Activated naive CD8-positive, alpha-beta T cell (primary cell): ENCODE measurements around the gene SLC44A1.

Experiments used
- H3K27ac Mint-ChIP-seq: one replicate; pipeline ENCODE4 v1.8.0; 2021; ENCODE audit warnings: mixed read lengths
- H3K27me3 Mint-ChIP-seq: one replicate; pipeline ENCODE4 v1.8.0; 2021; ENCODE audit warnings: mixed read lengths
- H3K36me3 Mint-ChIP-seq: one replicate; pipeline ENCODE4 v1.8.0; 2021; ENCODE audit warnings: mixed read lengths
- H3K4me1 Mint-ChIP-seq: one replicate; pipeline ENCODE4 v1.8.0; 2021; ENCODE audit warnings: low read depth, mixed read lengths
- H3K4me3 Mint-ChIP-seq: one replicate; pipeline ENCODE4 v1.8.0; 2021; ENCODE audit warnings: mild to moderate bottlenecking, mixed read lengths
- H3K9me3 Mint-ChIP-seq: one replicate; pipeline ENCODE4 v1.8.0; 2021; ENCODE audit warnings: low read depth, mixed read lengths

Gene SLC44A1

DNA sequence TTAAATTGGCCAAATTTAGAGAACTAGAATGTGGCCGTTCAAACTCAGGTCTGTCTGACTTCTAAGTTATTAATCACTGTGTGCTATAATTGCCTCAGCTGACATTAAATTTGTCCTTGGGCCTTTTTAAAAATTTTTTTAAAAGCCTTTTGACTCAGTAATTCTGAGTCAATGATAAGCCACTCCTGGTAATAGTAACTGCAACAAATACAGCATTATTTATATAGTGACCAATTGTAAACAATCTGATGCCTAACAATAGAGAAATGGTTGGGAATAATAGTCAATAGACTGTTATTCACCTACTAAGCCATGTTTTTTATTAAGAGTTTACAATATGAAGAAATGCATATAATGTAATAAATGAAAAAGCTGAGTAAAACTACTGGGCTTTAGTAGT lies 132.4 kb downstream of the SLC44A1 start:
- Mint-ChIP-seq H3K9me3 (no peaks in the 10 kb centered on the region), H3K27ac (no peak overlapping the region), H3K4me3 (no peak overlapping the region), H3K36me3 (peaks cover 6% of the 10 kb centered on the region), H3K27me3 (no peaks in the 10 kb centered on the region), H3K4me1 (no peaks in the 10 kb centered on the region)

DNA sequence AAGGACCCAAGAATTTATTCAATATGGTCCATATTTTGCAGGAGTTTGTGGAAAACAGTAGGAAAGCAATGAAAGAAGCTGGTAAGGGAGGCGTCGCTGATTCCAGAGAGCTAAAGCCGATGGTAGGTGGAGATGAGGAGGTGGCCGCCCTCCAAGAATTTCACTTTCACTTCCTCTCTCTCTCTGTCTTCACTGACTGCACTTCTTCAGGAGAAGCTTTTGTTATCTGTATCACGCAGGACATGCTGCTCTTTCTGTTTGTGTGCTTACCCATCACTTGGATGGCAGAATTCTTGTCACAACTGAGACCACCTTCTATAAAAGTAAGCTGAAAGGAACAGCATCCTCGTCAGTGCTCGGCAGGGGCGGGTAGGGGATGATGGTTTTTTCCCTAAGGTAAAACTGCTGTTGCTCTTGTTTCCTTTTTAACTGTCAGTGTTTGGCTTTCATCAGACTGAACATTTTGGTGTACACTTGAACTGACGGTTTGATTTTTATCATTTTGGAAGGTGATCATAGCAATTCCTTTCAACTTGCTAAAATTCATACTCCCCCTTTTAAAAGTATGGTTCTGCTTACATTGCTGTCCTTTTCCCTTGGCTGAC lies 141.0 kb downstream of the SLC44A1 start:
- peaks cover 19% of the 10 kb centered on the region for H3K4me1 Mint-ChIP-seq
- H3K9me3 Mint-ChIP-seq: no peaks in the 10 kb centered on the region
- H3K27ac Mint-ChIP-seq: peak overlapping the region; percentile 83
- H3K4me3 Mint-ChIP-seq: peak overlapping the region; percentile 92
- no peaks in the 10 kb centered on the region for H3K27me3 Mint-ChIP-seq
- H3K36me3 Mint-ChIP-seq: peaks cover 4% of the 10 kb centered on the region

DNA sequence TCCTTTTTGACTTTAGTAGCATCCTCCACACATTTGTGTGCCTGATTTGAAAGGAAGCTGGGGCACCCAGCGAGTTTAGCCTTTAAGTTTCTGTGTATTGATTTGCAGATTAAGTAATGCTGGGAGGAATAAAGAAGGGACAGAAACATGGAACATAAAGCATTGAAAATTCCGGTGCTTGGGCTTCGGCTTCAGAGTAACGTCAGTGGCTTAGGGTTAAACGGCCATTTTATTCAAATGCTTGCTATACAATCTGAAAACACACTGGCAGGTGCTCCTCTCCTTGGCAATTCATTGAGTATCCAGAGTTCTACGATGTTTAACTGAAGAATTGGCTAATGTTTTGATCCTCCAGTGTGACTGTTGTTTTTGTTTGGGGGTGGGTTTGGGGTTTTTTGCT lies 145.3 kb downstream of the SLC44A1 start:
- H3K27ac Mint-ChIP-seq: no peak overlapping the region
- peaks cover 6% of the 10 kb centered on the region for H3K27me3 Mint-ChIP-seq
- H3K36me3 Mint-ChIP-seq: peaks cover 7% of the 10 kb centered on the region

DNA sequence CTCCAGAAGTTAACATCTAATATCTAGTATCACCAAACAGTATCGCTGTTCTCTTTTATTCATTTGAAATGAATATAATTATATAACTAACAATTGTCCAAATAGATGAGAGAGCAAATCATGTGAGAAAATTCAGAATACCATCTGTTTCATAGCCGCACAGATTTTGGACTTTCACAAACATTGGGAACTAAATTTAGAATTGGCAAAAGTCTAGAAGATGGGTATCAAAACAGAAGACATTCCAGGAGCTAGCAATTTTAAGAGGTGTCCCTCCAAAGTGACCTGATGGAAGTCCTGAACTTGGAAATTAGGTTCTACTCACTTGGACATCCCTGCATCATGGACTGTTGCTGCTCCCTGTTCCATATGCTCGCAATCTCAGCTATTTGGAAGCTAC lies 146.4 kb downstream of the SLC44A1 start:
- peaks cover 6% of the 10 kb centered on the region for H3K27me3 Mint-ChIP-seq
- H3K36me3 Mint-ChIP-seq: peaks cover 7% of the 10 kb centered on the region
- peaks cover 5% of the 10 kb centered on the region for H3K4me1 Mint-ChIP-seq
- H3K27ac Mint-ChIP-seq: no peak overlapping the region
- no peak overlapping the region for H3K4me3 Mint-ChIP-seq
- H3K9me3 Mint-ChIP-seq: no peaks in the 10 kb centered on the region

More for the DNA sequence above, 145.3 kb downstream of the SLC44A1 start:
- Mint-ChIP-seq H3K9me3 (no peaks in the 10 kb centered on the region), H3K4me3 (no peak overlapping the region), H3K4me1 (peaks cover 15% of the 10 kb centered on the region)

DNA sequence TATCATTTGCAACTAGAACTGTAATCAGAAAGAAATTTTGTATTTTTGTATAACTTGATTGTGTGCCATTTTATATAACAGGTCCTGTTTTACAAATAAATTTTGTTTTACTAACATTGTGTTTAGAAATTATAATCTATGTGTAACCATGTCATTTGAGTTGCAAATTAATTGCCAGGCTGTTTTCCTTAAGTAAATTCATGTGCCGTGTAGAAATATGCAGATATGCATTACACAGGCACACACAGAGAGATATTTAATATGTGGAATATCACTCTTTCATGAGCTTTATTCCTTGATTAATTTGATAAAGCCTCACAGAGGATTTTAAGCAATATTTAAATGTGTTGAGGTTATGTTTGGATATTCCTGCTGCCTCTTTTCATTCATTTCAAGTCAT lies 146.8 kb downstream of the SLC44A1 start:
- no peaks in the 10 kb centered on the region for H3K9me3 Mint-ChIP-seq
- H3K4me1 Mint-ChIP-seq: peaks cover 3% of the 10 kb centered on the region
- H3K27ac Mint-ChIP-seq: no peak overlapping the region
- no peak overlapping the region for H3K4me3 Mint-ChIP-seq
- peaks cover 9% of the 10 kb centered on the region for H3K27me3 Mint-ChIP-seq
- H3K36me3 Mint-ChIP-seq: peaks cover 7% of the 10 kb centered on the region

DNA sequence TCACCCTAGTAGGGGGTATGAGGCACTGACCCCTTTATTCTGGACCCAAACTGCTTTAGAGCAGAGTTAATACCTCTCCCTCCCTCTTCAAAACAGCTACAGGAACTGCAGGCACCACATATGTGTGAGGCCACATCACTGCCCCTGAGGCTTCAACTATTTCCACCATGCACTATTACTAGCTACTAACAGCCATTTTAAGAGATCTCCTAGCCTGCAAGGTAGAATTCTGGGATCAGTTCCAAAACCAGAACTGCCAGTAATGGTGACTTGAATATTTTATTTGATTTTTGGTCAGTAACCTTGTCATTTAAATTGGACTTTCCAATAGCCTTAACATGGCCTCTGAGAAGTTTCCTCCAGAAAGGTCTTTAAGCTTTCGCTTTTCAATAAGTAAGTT lies 148.1 kb downstream of the SLC44A1 start:
- peaks cover 13% of the 10 kb centered on the region for H3K27me3 Mint-ChIP-seq
- H3K9me3 Mint-ChIP-seq: no peaks in the 10 kb centered on the region
- H3K4me3 Mint-ChIP-seq: no peak overlapping the region
- no peak overlapping the region for H3K27ac Mint-ChIP-seq
- peaks cover 7% of the 10 kb centered on the region for H3K36me3 Mint-ChIP-seq
- no peaks in the 10 kb centered on the region for H3K4me1 Mint-ChIP-seq

DNA sequence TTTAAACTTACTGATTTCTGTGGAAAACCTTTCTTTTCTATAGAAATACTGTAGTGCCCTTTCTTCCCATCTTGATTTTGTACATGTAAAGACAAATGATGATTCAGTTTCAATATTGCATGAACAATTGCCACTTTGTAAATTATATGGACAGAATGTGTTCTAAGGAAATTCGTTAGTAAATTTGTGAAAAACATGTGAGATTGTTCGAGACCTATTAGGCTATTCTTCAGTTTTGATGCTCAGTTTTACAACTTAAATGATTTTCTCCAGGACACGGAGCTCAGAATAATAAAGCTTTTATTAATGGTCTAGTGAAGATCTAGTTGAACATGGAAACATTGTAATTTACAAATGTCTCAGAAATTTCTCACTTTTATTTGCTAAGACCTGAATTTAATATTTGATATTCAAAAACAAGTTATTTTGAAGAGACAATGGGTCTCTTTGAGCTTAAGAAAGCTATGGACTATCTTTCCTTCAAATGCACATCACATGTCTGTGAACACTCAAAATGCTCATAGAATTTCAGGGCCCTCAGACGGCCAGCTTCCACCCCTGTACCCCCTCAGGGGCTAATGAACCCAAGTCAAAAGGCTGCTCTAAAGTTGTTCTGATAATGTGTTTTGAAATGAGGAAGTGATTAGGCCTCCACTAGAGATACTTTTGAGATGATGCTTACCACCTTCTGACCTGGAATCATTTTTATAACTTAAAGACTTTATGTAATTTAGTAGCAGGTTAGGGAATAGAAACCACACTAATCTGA lies 149.3 kb downstream of the SLC44A1 start:
- Mint-ChIP-seq H3K4me1 (no peaks in the 10 kb centered on the region), H3K36me3 (peaks cover 7% of the 10 kb centered on the region), H3K4me3 (no peak overlapping the region), H3K27me3 (peaks cover 13% of the 10 kb centered on the region), H3K27ac (no peak overlapping the region), H3K9me3 (no peaks in the 10 kb centered on the region)

DNA sequence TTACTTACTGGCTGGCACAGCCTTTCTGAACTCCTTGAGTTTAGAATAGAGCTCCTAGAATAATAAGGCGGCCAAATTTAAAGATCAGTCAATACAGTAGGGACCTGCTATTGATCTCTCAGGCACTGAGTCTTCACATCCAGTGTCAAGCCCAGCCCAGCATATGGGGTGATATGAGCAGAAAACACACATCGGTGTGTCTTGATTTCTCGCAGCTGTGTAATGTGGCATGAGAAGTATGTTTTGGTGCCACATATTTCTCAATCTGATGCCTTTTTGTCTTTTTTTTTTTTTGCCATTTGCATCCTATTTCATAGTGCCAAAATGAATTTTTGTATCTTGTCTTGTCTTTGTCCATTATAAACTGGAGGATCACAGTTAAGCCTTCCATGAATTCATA lies 152.0 kb downstream of the SLC44A1 start:
- Mint-ChIP-seq H3K4me3 (no peak overlapping the region), H3K9me3 (no peaks in the 10 kb centered on the region), H3K27ac (no peak overlapping the region), H3K4me1 (no peaks in the 10 kb centered on the region), H3K27me3 (peaks cover 17% of the 10 kb centered on the region), H3K36me3 (peaks cover 5% of the 10 kb centered on the region)

DNA sequence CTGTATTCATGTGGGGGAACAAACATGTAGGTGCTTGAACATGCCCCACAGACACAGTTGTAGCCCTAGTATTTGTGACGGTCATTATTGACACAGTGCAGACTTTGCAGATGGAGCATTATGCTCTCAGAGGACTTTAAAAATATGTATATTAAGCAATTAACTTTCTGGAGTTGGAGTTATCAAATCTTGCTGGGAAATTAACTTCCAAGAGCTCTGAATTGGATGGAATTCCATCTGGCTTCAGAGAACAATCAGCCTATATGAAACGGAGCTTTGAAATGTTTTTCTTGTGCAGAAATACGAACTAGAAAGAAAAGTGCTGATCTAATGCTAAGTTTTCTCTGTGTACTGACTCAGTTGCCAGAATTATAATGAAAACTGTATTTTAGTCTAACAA lies 152.4 kb downstream of the SLC44A1 start:
- Mint-ChIP-seq H3K9me3 (no peaks in the 10 kb centered on the region), H3K4me3 (no peak overlapping the region), H3K4me1 (no peaks in the 10 kb centered on the region), H3K27ac (no peak overlapping the region), H3K36me3 (peaks cover 2% of the 10 kb centered on the region), H3K27me3 (peaks cover 18% of the 10 kb centered on the region)

DNA sequence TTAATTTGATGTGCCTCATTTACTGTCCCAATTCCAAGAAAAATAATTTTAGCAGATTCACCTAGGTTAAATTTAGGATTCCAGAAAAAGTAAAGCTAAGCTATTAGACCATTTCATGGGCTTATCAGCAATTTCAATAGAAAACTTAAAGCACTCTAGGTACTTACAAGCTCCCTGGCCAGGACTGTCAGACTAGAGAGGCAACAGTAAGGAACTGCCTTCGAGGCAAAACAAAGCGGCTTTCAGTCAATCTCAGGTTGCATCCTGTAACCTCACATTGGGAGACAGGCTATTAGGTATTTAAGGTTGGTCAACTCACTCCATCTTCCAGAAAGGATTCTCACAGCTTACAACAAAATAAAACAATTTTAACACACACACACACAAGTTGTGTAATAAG lies 154.7 kb downstream of the SLC44A1 start:
- Mint-ChIP-seq H3K4me1 (peaks cover 9% of the 10 kb centered on the region), H3K9me3 (no peaks in the 10 kb centered on the region), H3K4me3 (no peak overlapping the region), H3K36me3 (no peaks in the 10 kb centered on the region), H3K27ac (no peak overlapping the region), H3K27me3 (peaks cover 32% of the 10 kb centered on the region)

DNA sequence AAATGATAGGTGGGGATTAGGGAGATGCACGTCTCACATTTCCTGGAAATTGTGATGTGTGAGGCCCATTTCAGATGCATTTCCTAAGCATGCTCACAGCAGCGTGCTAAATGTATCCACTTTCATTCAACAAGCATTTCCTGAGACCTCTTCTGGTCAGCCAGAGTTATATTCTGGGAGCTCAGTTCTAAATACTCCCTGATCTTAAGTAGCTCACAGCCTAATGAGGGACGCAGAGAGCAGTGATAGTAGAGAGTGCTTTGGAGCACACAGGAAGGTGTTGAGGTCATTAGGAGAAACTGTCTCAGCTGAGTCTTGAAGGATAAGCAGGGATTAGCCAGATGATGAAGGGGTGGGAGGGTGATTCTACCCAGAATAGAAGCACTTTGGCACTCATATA lies 157.2 kb downstream of the SLC44A1 start:
- peaks cover 35% of the 10 kb centered on the region for H3K27me3 Mint-ChIP-seq
- no peak overlapping the region for H3K4me3 Mint-ChIP-seq
- H3K9me3 Mint-ChIP-seq: no peaks in the 10 kb centered on the region
- H3K36me3 Mint-ChIP-seq: no peaks in the 10 kb centered on the region
- no peak overlapping the region for H3K27ac Mint-ChIP-seq
- H3K4me1 Mint-ChIP-seq: peaks cover 30% of the 10 kb centered on the region

DNA sequence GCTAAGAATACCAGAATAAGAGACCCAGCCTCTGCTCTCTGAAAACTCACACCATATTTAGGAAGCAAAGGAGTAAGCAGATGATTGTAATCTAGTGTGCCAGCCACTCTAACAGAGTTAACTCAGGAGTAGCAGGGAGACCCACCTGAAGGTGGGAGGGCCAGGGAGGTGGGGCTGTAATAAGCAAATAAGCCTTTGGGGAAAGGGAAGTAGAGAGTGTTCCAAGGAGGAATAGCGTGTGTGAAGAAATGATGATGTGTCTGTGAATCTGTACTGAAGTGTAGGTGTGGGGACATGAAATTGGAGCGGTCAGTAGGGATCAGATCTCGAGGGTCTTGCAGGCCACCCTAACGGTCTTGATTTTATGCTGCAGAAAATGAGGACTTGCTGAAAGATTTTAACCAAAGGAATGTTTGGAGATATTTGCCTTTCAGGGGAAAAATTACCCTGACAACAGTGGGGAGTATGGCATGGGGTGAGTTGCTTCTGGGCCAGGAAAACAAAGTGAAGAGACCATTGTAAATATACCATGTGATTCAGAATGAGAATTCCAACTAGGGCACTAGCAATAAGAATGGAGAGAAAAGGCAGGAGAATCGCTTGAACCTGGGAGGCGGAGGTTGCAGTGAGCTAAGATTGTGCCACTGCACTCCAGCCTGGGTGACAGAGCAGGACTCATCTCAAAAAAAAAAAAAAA lies 159.2 kb downstream of the SLC44A1 start:
- H3K4me3 Mint-ChIP-seq: no peak overlapping the region
- no peak overlapping the region for H3K27ac Mint-ChIP-seq
- H3K9me3 Mint-ChIP-seq: no peaks in the 10 kb centered on the region
- H3K4me1 Mint-ChIP-seq: peaks cover 32% of the 10 kb centered on the region
- no peaks in the 10 kb centered on the region for H3K36me3 Mint-ChIP-seq
- peaks cover 44% of the 10 kb centered on the region for H3K27me3 Mint-ChIP-seq

DNA sequence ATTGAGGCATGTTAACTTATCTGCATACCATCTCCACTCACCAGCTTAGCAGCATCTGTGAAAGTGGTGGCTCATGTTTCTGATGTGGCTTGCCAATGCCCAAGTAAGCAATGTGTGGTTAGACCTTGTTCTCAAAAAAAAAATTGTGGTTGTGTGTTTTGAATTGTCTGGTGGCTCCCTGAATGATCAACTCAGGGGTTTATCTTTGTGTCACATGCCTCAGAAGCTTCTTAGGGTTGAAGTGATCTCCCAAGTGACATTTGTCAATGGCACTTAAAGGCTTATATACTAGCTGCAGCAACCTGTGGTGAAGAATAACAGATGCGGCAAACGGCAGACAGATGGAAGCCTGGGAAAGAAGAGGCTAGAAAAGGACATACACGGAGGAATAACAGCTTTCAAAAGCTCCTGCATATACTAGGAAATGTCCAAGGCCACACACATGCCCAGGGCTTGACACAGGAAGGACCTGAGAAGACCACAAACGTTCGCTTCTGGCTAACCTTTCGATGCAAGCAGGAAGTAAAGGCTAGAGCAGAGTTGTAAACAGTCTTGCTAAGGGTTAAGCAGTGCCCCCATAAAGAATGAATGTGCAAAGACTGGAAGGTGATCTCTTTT lies 161.2 kb downstream of the SLC44A1 start:
- peak overlapping the region; percentile 35 for H3K4me3 Mint-ChIP-seq
- H3K9me3 Mint-ChIP-seq: peaks cover 4% of the 10 kb centered on the region
- peaks cover 3% of the 10 kb centered on the region for H3K36me3 Mint-ChIP-seq
- peak overlapping the region; percentile 16 for H3K27ac Mint-ChIP-seq
- peaks cover 47% of the 10 kb centered on the region for H3K27me3 Mint-ChIP-seq
- peaks cover 32% of the 10 kb centered on the region for H3K4me1 Mint-ChIP-seq

DNA sequence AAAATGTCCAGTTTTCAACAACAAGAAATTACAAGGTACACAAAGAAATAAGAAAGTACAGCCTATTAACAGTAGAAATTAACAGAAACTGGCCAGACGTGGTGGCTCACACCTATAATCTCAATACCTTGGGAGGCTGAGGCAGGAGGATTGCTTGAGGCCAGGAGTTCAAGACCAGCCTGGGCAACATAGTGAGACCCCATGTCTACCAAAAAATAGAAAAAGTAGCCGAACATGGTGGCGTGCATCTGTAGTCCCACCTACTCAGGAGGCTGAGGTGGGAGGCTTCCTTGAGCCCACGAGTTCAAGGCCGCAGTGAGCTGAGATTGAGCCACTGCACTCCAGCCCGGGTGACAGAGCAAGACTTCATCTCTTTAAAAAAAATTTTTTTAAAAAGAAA lies 161.9 kb downstream of the SLC44A1 start:
- peaks cover 48% of the 10 kb centered on the region for H3K27me3 Mint-ChIP-seq
- peaks cover 3% of the 10 kb centered on the region for H3K36me3 Mint-ChIP-seq
- H3K27ac Mint-ChIP-seq: no peak overlapping the region
- H3K4me1 Mint-ChIP-seq: peaks cover 32% of the 10 kb centered on the region
- peaks cover 4% of the 10 kb centered on the region for H3K9me3 Mint-ChIP-seq
- no peak overlapping the region for H3K4me3 Mint-ChIP-seq

DNA sequence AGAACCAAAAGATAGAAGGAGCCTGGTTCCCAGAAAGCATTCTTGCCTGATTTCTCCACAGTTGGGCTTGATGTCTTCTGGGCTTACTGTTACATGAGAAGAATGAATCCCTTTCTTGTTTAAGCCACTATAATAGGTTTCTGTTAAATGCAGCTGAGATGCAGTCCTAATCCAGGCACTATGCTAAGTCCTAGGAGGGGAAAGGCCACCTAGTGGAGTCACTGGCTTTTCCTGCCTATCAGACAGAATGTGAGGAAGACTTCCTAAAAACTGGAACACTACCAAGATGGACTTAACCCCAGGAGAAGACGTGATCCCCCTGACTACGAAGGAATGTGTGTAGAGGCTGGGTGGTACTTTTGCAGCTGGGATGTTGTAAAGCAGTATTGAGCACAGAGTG lies 169.1 kb downstream of the SLC44A1 start:
- Mint-ChIP-seq H3K36me3 (peaks cover 3% of the 10 kb centered on the region), H3K4me1 (peaks cover 4% of the 10 kb centered on the region), H3K27ac (no peak overlapping the region), H3K27me3 (peaks cover 31% of the 10 kb centered on the region), H3K9me3 (peaks cover 4% of the 10 kb centered on the region), H3K4me3 (no peak overlapping the region)
